ENCODE measurements around the gene AZGP1.

- TF ChIP-seq CTCF (IDR thresholded peaks at IDR 0.05) (no peak), EP300 (IDR thresholded peaks at IDR 0.05) (no peak), POLR2AphosphoS5 (IDR thresholded peaks at IDR 0.05) (no peak)
These were observed 37.5 kb upstream of the AZGP1 start for GRCh38 chr7:100013328-100013676.
